ENCODE data around the gene PUSL1.

PUSL1 gene

GRCh38 chr1:1296070-1297061, 12.0 kb upstream of the PUSL1 start:
- DNase-seq, result no peak

GRCh38 chr1:1297802-1298424, 10.5 kb upstream of the PUSL1 start:
- DNase-seq, result no peak

- peak in 1 of 2 experiments; percentile 67 for DNase-seq
Observed at GRCh38 chr1:1298861-1299685, 9.3 kb upstream of the PUSL1 start.

GRCh38 chr1:1299686-1300351, 8.6 kb upstream of the PUSL1 start:
- DNase-seq, result no peak

- no peak for DNase-seq
Observed at GRCh38 chr1:1300352-1300739, 8.1 kb upstream of the PUSL1 start.

GRCh38 chr1:1302006-1302430, 6.4 kb upstream of the PUSL1 start:
- DNase-seq, result no peak

GRCh38 chr1:1302951-1303509, 5.4 kb upstream of the PUSL1 start:
- DNase-seq, result no peak

GRCh38 chr1:1303736-1304135, 4.7 kb upstream of the PUSL1 start:
- no peak for DNase-seq

GRCh38 chr1:1304331-1305299, 3.8 kb upstream of the PUSL1 start:
- DNase-seq, result peak; percentile 84 to 86

- peak; percentile 51 to 55 for DNase-seq
Observed at GRCh38 chr1:1305300-1306069, 2.9 kb upstream of the PUSL1 start.

GRCh38 chr1:1306070-1306660, 2.2 kb upstream of the PUSL1 start:
- no peak for DNase-seq

GRCh38 chr1:1306661-1307260, 1.6 kb upstream of the PUSL1 start:
- DNase-seq, result no peak

- DNase-seq, result no peak
Observed at GRCh38 chr1:1307261-1307922, 1.0 kb upstream of the PUSL1 start.

- no peak for DNase-seq
Observed at GRCh38 chr1:1308756-1309250, 406 bp downstream of the PUSL1 start.

- DNase-seq, result no peak
Observed at GRCh38 chr1:1309251-1310108, 1.1 kb downstream of the PUSL1 start.

GRCh38 chr1:1310109-1310385, 1.6 kb downstream of the PUSL1 start:
- DNase-seq, result no peak

- DNase-seq, result no peak
Observed at GRCh38 chr1:1310476-1311053, 2.2 kb downstream of the PUSL1 start.

Measured in SHP77 (cell line).